GM10248 (cell line): ENCODE measurements around the gene NR5A2.

Source experiments
- CTCF ChIA-PET: fragments of 300-600 bp; sonication (Branson Sonifier 250); formaldehyde crosslinking; extraction: SDS; loops from one replicate; lab custom pipeline; 2021; ENCODE audit warnings: antibody characterized with exemption; lab: Yijun Ruan, JAX
- POLR2A ChIA-PET: fragments of 350-650 bp; sonication (Branson Sonifier 250); formaldehyde crosslinking; extraction: SDS; loops from one replicate; lab custom pipeline; 2020; ENCODE audit warnings: antibody characterized with exemption; lab: Yijun Ruan, JAX
- DNase-seq: peaks from one replicate; pipeline ENCODE4 v3.0.0; 2012; ENCODE audit errors: extremely low spot score
- CTCF ChIP-seq: IDR thresholded peaks from 2 replicates; pipeline ENCODE4 v1.5.1; 2012; ENCODE audit warnings: mild to moderate bottlenecking, low read depth; ENCODE audit errors: extremely low read depth, missing control alignments, control extremely low read depth

The NR5A2 gene

GRCh38 chr1:200157715-200158114 lies 130.2 kb downstream of the NR5A2 start:
- no peak for TF ChIP-seq CTCF
- no peak for DNase-seq
- POLR2A ChIA-PET = no interaction called here
- CTCF ChIA-PET = no interaction called here

- POLR2A ChIA-PET = no interaction called here
- CTCF ChIA-PET = interaction anchor here (1.1 to 2.1 kb wide), 6 partner anchors 9 to 23 kb away, joined by 3 to 5 read pairs (median 4); no protein-coding TSS in a partner anchor
- TF ChIP-seq CTCF = no peak
- no peak for DNase-seq
These were observed 134.3 kb downstream of the NR5A2 start for GRCh38 chr1:200161801-200162200.

- CTCF ChIA-PET = interaction anchor here (1.3 to 1.5 kb wide), 3 partner anchors 9 to 11 kb away, joined by 3 to 4 read pairs (median 3); no protein-coding TSS in a partner anchor
- DNase-seq = no peak
- POLR2A ChIA-PET = no interaction called here
- TF ChIP-seq CTCF = no peak
These were observed 134.7 kb downstream of the NR5A2 start for GRCh38 chr1:200162258-200162657.

DNA sequence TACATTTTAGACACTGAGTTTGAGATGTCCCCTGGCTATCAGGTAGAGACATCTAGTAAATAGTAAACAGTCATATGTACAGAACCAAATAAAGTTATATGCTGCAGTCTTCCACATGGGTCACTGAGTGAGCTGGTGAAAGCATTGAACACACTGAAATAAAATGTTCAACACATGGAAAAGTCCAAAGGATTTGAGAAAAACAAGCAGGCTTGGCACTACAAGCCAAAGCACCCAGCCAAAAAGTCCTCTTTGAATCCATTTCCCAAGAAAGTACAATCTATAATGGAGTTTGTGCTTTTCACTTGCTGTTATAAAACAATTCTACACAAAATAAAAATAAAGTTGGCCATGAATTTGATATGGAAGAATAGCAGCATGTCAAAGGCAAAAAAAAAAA lies 135.4 kb downstream of the NR5A2 start:
- CTCF ChIA-PET = interaction anchor here (1.3 to 1.4 kb wide), 2 partner anchors 10 to 11 kb away, joined by 3 read pairs; no protein-coding TSS in a partner anchor
- DNase-seq = no peak
- no peak for TF ChIP-seq CTCF
- POLR2A ChIA-PET = no interaction called here

DNA sequence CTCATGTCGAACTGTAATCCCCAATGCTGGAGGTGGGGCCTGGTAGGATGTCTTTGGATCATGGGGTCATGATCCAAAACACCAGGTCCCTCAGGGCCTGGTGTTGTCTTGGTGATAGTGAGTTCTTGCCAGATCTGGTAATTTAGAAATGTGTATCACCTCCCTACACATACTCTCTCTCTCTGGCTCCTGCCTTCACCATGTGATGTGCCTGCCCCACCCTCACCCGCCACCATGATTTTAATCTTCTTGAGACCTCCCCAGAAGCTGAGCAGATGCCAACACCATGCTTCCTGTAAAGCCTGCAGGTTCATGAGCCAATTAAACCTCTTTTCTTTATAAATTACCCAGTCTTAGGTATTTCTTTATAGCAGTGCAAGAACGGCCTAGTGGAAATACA lies 136.4 kb downstream of the NR5A2 start:
- TF ChIP-seq CTCF = no peak
- ChIA-PET CTCF (no interaction called here), POLR2A (no interaction called here)
- DNase-seq = no peak

DNA sequence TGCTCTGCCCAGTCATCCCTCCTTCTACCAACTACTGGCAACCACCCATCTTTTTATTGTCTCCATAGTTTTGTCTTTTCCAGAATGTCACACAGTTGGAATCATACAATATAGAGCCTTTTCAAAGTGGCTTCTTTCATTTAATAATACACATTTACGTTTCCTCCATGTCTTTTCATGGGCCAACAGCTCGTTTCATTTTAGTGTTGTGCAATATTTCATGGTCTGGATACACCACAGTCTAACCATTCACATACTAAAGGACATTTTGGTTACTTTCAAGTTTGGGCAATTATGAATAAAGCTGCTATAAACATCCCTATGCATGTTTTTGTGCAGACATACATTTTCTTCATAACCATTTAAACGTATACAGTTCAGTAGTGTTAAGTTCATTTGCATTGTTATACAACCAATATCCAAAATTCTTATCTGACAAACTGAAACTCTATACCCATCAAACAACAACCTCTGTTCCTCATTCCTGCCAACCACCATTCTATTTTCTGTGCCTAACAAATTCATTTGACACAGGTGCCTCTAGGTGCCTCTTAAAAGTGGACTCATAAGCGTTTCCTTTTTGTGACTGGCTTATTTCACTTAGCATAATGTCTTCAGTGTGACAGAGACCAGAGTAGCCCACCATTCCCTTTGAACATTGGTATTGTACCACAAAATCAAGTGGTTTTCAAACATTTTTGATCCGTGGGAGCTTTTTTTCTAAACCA lies 138.1 kb downstream of the NR5A2 start:
- no peak for DNase-seq
- no peak for TF ChIP-seq CTCF
- ChIA-PET CTCF (interaction anchor here (0.9 kb wide), 1 partner anchor 26 kb away, joined by 3 read pairs; no protein-coding TSS in a partner anchor), POLR2A (no interaction called here)
